ENCODE data around the gene ARVCF.

The ARVCF gene, protein sequence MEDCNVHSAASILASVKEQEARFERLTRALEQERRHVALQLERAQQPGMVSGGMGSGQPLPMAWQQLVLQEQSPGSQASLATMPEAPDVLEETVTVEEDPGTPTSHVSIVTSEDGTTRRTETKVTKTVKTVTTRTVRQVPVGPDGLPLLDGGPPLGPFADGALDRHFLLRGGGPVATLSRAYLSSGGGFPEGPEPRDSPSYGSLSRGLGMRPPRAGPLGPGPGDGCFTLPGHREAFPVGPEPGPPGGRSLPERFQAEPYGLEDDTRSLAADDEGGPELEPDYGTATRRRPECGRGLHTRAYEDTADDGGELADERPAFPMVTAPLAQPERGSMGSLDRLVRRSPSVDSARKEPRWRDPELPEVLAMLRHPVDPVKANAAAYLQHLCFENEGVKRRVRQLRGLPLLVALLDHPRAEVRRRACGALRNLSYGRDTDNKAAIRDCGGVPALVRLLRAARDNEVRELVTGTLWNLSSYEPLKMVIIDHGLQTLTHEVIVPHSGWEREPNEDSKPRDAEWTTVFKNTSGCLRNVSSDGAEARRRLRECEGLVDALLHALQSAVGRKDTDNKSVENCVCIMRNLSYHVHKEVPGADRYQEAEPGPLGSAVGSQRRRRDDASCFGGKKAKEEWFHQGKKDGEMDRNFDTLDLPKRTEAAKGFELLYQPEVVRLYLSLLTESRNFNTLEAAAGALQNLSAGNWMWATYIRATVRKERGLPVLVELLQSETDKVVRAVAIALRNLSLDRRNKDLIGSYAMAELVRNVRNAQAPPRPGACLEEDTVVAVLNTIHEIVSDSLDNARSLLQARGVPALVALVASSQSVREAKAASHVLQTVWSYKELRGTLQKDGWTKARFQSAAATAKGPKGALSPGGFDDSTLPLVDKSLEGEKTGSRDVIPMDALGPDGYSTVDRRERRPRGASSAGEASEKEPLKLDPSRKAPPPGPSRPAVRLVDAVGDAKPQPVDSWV

DNA sequence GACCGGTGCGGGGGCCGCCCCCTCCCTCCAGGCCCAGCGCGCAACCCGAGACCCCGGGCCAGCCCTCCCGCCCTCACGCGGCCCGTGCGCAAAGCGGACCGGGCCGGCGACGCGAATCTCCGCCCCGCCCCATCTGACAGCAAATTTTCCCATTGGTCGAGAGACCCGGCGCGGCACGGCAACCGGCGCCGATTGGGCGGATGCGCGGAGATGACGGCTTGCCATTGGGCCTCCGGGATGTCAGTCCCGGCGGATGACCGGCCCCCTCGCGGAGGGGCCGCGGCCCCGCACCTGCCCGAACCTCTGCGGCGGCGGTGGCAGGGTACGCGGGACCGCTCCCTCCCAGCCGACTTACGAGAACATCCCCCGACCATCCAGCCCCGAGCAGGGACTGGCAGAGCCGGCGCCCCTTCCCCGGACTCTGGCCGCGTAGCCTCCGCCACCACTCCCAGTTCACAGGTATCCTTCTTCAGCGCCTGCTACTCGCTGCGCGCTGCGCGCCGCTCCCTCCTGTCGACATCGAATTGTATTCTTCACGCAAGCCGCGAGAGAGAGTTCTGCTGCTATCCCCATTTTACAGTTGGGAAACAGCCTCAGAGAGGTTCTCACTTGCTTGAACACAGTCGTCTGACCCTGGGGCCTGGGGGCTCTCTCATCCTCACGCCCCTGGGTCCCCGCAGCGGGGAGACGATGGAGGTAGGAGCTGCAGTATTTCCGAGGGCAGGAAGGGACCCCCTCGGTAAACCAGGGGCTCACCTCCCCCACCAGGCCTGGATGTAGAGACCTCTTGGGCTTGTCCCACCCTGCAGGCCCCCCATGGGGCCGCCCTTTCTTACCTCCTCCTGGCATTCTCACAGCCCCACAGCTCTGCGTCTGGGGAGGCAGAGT lies at the start of gene ARVCF:
TSS of gene ARVCF (minus strand) at position 90 of the 888 bp plus-strand sequence. CDS start 26,029 bp downstream, outside the sequence.
- DNase-seq (ENCODE audit: low read depth in 1 of 2, low spot score in 1 of 2) = peak; percentile 89 to 99
- no peak for TF ChIP-seq JUND (IDR thresholded peaks at IDR 0.05; ENCODE audit: low read depth)
- in situ Hi-C loops (cut with HindIII; ENCODE audit: low pct_unique_long_range_greater_than_20kb, low sequenced_read_pairs) = no loop called here

DNA sequence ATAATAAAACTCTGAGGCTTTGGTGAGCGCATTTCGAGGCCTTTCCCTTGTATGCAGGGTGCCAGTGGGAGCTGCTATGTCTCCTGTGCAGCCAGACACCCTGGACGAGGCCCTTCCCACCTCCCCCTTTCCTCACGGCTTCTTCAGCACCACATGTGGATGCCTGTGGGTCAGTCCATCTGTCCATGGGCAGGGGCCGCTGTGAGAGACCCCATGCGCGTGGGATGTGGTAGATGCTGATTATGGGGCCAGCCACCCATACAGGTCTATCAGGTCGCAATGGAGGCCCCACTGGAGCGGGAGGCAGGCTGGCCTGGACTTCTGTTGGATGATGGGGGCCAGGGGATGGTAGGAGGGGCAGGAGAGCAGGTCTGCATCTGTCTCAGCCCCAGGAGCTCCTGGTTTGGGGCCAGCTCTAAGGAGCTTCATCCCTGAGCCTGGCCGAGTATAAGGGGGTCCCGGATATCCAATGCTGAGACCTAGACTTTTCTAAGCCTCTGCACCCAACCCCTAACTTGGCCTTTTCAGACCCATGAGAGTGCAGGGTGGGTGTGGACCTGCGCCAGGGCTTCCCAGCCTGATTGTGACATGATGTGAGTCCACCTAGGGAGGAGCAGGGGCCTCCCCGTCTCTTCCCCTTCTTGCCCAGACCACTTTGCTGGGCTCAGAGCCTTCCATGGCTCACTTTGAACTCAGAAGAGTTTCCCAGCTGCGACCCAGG lies 49.4 kb upstream of the ARVCF start:
- in situ Hi-C loops (cut with HindIII; ENCODE audit: low pct_unique_long_range_greater_than_20kb, low sequenced_read_pairs) = no loop called here
- TF ChIP-seq JUND (IDR thresholded peaks at IDR 0.05; ENCODE audit: low read depth) = no peak
- DNase-seq (ENCODE audit: low read depth in 1 of 2, low spot score in 1 of 2) = no peak

DNA sequence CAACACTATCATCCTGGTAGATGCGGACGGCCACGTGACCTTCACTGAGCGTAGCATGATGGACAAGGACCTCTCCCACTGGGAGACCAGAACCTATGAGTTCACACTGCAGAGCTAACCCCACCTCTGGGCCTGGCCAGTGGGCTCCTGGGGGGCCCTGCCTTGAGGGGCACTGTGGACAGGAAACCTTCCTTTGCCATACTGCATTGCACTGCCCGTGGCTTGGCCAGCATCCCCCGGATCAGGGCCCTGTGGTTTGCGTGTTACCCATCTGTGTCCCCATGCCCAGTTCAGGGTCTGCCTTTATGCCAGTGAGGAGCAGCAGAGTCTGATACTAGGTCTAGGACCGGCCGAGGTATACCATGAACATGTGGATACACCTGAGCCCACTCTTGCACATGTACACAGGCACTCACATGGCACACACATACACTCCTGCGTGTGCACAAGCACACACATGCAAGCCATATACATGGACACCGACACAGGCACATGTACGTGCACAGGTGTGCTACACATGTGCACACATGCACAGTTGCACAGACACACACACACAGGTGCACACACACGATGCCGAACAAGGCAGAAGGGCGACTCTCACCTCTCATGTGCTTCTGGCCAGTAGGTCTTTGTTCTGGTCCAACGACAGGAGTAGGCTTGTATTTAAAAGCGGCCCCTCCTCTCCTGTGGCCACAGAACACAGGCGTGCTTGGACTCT lies 48.1 kb upstream of the ARVCF start:
- in situ Hi-C loops (cut with HindIII; ENCODE audit: low pct_unique_long_range_greater_than_20kb, low sequenced_read_pairs) = no loop called here
- no peak for TF ChIP-seq JUND (IDR thresholded peaks at IDR 0.05; ENCODE audit: low read depth)

DNA sequence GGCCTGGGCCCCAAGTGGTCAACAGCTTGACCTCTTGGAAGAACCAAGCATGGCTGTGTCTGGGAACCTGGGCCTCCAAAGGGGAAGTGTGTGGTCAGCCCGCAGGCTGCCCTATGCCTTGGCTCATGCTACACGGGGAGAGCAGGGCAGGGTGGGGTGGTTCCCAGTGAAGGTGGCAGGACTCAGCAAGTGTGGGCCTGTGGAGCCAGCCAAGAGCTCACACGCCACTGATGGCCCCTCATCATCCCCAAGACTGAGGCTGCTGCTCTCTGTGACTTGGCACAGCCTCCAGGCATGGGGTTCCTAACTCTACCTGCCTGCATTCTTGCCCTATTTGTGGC lies 47.5 kb upstream of the ARVCF start:
- TF ChIP-seq JUND (IDR thresholded peaks at IDR 0.05; ENCODE audit: low read depth) = no peak
- in situ Hi-C loops (cut with HindIII; ENCODE audit: low pct_unique_long_range_greater_than_20kb, low sequenced_read_pairs) = no loop called here
- DNase-seq (ENCODE audit: low read depth in 1 of 2, low spot score in 1 of 2) = no peak

More for the DNA sequence above, 48.1 kb upstream of the ARVCF start:
- DNase-seq (ENCODE audit: low read depth in 1 of 2, low spot score in 1 of 2) = no peak

DNA sequence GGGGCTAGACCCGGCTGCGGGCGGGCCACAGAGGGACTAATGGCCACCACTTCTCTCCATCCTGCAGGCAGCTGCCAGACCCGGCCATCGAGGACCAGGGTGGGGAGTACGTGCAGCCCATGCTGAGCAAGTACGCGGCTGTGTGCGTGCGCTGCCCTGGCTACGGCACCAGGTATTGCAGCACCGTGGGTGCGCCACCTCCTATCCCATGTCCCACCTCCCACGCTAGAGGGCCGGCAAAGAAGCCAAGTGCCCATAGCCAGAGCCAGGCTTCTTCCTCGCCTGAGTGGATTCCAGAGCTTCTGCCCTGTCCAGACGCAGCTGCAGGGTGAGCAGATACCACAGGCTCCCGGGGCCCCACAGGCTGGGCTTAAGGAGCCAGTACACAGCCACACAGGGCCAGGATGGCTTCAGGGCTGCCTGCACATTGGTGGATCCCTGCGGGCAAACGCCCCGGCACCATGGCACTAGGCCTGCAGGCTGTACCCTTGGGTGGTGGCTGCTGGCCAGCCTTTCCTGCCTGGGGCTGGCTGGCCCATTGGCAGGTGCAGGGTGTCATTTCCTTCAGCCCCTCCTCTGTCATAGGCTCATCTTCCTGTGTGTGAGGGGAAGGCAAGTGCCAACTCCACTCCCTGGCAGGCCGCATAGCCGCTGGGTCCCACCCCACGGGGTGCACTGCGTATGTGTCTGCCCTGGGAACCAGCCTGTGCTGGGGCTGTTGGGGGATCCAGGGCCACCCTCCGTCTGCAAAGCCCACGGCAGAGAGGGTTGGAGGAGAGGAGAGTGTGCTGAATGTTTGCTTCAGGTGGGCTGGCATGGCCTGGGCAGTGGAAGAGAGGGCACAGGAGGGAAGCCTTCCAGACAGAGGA lies 46.9 kb upstream of the ARVCF start:
- in situ Hi-C loops (cut with HindIII; ENCODE audit: low pct_unique_long_range_greater_than_20kb, low sequenced_read_pairs) = no loop called here
- no peak for TF ChIP-seq JUND (IDR thresholded peaks at IDR 0.05; ENCODE audit: low read depth)
- no peak for DNase-seq (ENCODE audit: low read depth in 1 of 2, low spot score in 1 of 2)

DNA sequence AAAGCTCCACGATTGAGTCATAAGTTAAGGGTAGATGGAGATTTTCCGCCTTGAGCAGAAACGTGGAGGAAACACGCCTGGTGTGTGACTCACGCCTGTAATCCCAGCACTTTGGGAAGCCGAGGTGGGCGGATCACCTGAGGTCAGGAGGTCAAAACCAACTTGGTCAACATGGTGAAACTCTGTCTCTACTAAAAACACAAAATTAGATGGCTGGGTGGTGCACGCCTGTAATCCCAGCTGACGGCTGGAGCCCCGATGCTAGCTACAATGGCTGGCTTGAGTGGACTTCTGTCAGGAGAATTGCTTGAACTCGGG lies 46.1 kb upstream of the ARVCF start:
- in situ Hi-C loops (cut with HindIII; ENCODE audit: low pct_unique_long_range_greater_than_20kb, low sequenced_read_pairs) = no loop called here
- DNase-seq (ENCODE audit: low read depth in 1 of 2, low spot score in 1 of 2) = no peak
- TF ChIP-seq JUND (IDR thresholded peaks at IDR 0.05; ENCODE audit: low read depth) = no peak

DNA sequence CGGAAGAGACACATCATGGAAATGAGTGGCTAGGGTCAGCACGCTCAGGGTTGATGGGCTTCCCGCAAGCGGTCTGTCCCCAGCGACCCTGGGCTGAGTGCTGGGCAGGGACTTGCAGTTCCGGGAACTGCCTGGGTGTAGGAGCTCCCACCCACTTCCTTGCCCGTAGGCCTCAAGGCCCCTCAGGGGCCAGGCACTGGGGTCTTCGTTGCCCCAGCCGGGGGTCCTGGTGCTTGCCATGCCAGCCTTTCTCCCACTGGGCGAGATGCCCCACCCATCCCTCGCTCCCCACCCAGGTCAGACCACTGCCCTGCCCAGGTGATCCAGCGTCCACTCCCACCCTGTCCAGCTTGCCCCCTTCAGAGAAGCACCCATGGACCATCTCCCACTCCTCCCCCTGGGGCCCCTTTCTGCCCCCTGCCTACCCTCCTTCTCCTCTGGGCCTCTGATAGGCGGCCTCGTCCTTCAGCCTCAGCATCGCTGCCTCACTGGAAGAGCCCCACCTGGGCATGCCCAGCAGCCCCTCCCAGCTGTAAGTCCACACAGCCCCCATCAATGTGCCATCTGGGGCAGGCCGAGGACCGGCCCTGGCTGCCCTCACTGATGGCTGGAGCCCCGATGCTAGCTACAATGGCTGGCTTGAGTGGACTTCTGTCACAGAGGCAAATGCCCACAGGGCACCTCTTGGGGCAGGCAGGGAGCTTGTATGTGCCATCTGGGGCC lies 45.6 kb upstream of the ARVCF start:
- in situ Hi-C loops (cut with HindIII; ENCODE audit: low pct_unique_long_range_greater_than_20kb, low sequenced_read_pairs) = no loop called here
- DNase-seq (ENCODE audit: low read depth in 1 of 2, low spot score in 1 of 2) = no peak
- TF ChIP-seq JUND (IDR thresholded peaks at IDR 0.05; ENCODE audit: low read depth) = no peak

DNA sequence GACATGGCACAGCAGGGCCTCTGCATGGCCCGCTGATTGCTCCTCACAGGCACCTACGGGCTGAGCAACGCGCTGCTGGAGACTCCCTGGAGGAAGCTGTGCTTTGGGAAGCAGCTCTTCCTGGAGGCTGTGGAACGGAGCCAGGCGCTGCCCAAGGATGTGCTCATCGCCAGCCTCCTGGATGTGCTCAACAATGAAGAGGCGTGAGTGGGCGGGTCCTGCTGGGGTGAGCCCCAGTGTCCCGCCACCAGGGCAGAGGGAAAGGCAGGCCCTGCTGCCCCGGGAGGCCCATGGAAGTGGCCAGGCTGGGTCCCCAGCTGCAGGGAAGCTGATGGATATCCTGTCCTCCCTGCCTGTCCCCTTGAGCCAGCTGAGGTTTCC lies 44.8 kb upstream of the ARVCF start:
- in situ Hi-C loops (cut with HindIII; ENCODE audit: low pct_unique_long_range_greater_than_20kb, low sequenced_read_pairs) = no loop called here
- DNase-seq (ENCODE audit: low read depth in 1 of 2, low spot score in 1 of 2) = no peak
- no peak for TF ChIP-seq JUND (IDR thresholded peaks at IDR 0.05; ENCODE audit: low read depth)

DNA sequence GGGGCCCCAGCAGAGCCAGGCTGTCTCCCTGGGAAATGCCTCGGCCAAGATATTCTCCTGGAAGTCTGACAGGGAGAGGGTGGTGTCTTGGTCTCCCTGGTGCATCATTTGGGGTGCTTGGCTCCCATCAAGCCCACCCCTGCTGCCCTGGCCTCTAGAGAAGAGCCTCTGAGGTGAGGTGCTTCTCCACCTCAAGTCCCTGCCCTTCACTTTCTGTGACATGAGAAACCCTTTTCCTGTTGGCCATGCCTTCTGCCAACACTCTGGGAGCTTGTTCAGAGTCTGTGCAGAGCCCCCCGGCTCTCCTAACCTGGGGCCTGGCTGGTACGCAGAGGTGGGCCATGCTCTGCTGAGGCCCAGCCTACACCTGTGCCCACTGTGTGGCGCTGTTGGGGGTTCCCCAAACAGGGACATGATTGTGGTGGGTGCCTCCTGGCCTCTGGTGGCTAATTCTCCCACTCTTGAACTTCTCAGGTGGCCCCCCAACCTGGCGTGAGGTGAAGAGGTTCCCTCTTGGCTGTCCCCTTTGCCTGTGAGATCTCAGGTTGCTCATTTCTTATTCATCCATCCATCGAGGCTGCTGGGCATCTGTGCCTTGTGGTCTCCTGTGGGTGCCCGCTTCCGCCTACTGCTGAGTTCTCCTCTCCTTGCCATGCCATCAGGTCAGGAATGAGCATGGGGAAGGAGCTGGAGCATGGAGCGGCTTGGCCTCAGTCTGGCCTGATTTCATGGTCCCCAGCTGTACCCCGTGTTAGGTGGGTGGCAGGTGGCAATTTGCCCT lies 44.3 kb upstream of the ARVCF start:
- TF ChIP-seq JUND (IDR thresholded peaks at IDR 0.05; ENCODE audit: low read depth) = no peak
- no peak for DNase-seq (ENCODE audit: low read depth in 1 of 2, low spot score in 1 of 2)
- in situ Hi-C loops (cut with HindIII; ENCODE audit: low pct_unique_long_range_greater_than_20kb, low sequenced_read_pairs) = no loop called here
